HG02852 (cell line): ENCODE measurements around the gene NCAPG.
"Not testable (repeated sequence)": the region's sequence is repeated elsewhere in the genome, so short reads cannot be mapped to it uniquely, and the experiment has no call there.

ENCODE experiments used
- ATAC-seq: cut with Tn5 transposase; IDR thresholded peaks from one replicate; pipeline ENCODE4 v1.9.1; 2021; ENCODE audit warnings: mild to moderate bottlenecking, moderate library complexity; ENCODE audit not compliant: unreplicated experiment

Gene NCAPG

GRCh38 chr4:17794730-17795129, 16.0 kb upstream of the NCAPG start:
- ATAC-seq: no peak

GRCh38 chr4:17797808-17798207, 13.0 kb upstream of the NCAPG start:
- no peak for ATAC-seq

GRCh38 chr4:17805580-17806155, 5.1 kb upstream of the NCAPG start:
- ATAC-seq: no peak

- no peak for ATAC-seq
Measured at GRCh38 chr4:17807446-17807845, 3.3 kb upstream of the NCAPG start.

GRCh38 chr4:17809667-17810066, 1.1 kb upstream of the NCAPG start:
- ATAC-seq: no peak

GRCh38 chr4:17811078-17811603, 362 bp downstream of the NCAPG start:
- ATAC-seq: peak; percentile 24

GRCh38 chr4:17812125-17812524, 1.3 kb downstream of the NCAPG start:
- no peak for ATAC-seq

- no peak for ATAC-seq
Measured at GRCh38 chr4:17812801-17813200, 2.0 kb downstream of the NCAPG start.

- no peak for ATAC-seq
Measured at GRCh38 chr4:17814140-17814539, 3.4 kb downstream of the NCAPG start.

GRCh38 chr4:17816142-17816541, 5.4 kb downstream of the NCAPG start:
- no peak for ATAC-seq

GRCh38 chr4:17817027-17817426, 6.2 kb downstream of the NCAPG start:
- ATAC-seq: peak; percentile 79

GRCh38 chr4:17823871-17824669, 13.3 kb downstream of the NCAPG start:
- no peak for ATAC-seq

- no peak for ATAC-seq
Measured at GRCh38 chr4:17846266-17846665, 35.5 kb downstream of the NCAPG start.

- ATAC-seq: not testable (repeated sequence)
Measured at GRCh38 chr4:17850295-17850694, 39.5 kb downstream of the NCAPG start.

GRCh38 chr4:17851959-17852358, 41.2 kb downstream of the NCAPG start:
- no peak for ATAC-seq

- ATAC-seq: no peak
Measured at GRCh38 chr4:17854036-17854435, 43.3 kb downstream of the NCAPG start.

GRCh38 chr4:17859793-17860406, 49.1 kb downstream of the NCAPG start:
- no peak for ATAC-seq

- ATAC-seq: not testable (repeated sequence)
Measured at GRCh38 chr4:17861906-17862305, 51.1 kb downstream of the NCAPG start.

- no peak for ATAC-seq
Measured at GRCh38 chr4:17865866-17866363, 55.1 kb downstream of the NCAPG start.

- ATAC-seq: no peak
Measured at GRCh38 chr4:17866810-17867209, 56.0 kb downstream of the NCAPG start.

- no peak for ATAC-seq
Measured at GRCh38 chr4:17867276-17867675, 56.5 kb downstream of the NCAPG start.

- no peak for ATAC-seq
Measured at GRCh38 chr4:17869327-17869726, 58.5 kb downstream of the NCAPG start.
